Measurements from ENCODE around the gene ZSWIM1. TPM values are rescaled to one million over a fixed set of nuclear protein-coding genes. Genes with fewer than 3 reads are reported as not detected.

ZSWIM1 gene
- total and polyA plus RNA-seq, 10 of the 15 experiments (the other 5 are each of a cell fraction or from before 2014, with no cell fraction given): 2.4 to 16.0 (median 9.8) TPM

DNA sequence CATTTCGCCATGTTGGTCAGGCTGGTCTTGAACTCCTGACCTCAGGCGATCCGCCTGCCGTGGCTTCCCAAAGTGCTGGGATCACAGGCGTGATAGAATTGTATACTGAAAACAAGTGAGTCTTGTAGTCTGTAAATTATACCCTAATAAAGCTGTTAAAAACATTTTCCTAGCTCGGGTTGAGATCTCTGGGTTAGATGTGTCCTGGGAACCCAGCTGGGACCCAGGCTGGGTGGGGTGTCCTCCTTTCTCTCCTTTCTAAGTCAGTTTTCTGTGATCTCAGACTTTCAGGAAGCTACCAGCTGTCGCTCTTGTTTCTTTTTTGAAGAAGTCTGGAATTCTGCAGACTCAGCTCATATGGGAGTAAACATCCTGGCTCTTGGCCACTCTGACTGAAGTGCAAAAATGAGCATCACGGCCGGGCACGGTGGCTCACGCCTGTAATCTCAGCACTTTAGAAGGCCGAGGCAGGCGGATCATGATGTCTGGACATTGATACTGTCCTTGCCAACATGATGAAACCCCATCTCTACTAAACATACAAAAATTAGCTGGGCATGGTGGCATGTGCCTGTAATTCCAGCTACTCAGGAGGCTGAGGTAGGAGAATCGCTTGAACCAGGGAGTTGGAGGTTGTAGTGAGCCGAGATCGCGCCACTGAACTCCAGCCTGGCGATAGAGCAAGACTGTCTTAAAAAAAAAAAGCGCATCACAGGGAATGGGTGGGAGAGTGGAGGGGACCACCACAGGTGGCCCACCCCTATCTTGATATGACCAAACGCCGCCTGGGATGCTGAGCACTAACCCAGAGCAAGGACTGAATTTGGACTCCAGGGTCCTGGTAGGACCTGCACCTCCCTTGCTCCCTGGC, 43.6 kb downstream of the ZSWIM1 start:
- WGBS (ENCODE audit: insufficient coverage, insufficient replicate concordance, low lambda C conversion rate, missing lambda C conversion rate): 68% methylated on average over 21 of the region's 21 CpGs
- ChIA-PET POLR2A (interaction anchor here (0.6 kb wide), 1 partner anchor 209 kb away, joined by 3 read pairs; no protein-coding TSS in a partner anchor), RAD21 (ENCODE audit: unreplicated experiment) (no interaction called here), CTCF (interaction anchor here (1.0 to 2.0 kb wide), 4 partner anchors 9 to 125 kb away, joined by 4 to 10 read pairs (median 6); partner anchors contain the start of genes CTSA and NEURL2), SMC1A (ENCODE audit: uncharacterized antibody, unreplicated experiment) (interaction anchor here (0.6 to 0.9 kb wide), 2 partner anchors 10 to 36 kb away, joined by 4 to 7 read pairs; no protein-coding TSS in a partner anchor)
- Histone ChIP-seq H4K20me1 (ENCODE audit: control insufficient read depth, insufficient read depth) (no peaks in the 10 kb centered on the region), H3K9ac (ENCODE audit: control insufficient read depth, insufficient read depth, low read length) (no peak overlapping the region), H3K9me3 (replicated peaks; ENCODE audit: control insufficient read depth, insufficient read depth, low read length) (no peaks in the 10 kb centered on the region), H3K4me1 (ENCODE audit: control insufficient read depth, insufficient read depth, low read length) (no peaks in the 10 kb centered on the region), H2AFZ (ENCODE audit: control insufficient read depth, low read depth, low read length) (no peak overlapping the region), H3K79me2 (ENCODE audit: control insufficient read depth, insufficient read depth, low read length) (no peaks in the 10 kb centered on the region), H3K27ac (ENCODE audit: control insufficient read depth, insufficient read depth) (no peak overlapping the region), H3K27me3 (replicated peaks in 1 of 2; ENCODE audit: control insufficient read depth in 2 of 2, insufficient read depth in 2 of 2, low read length in 1 of 2) (no peaks in the 10 kb centered on the region), H3K36me3 (ENCODE audit: control insufficient read depth in 2 of 2, insufficient read depth in 2 of 2, low read length in 1 of 2) (no peaks in the 10 kb centered on the region), H3K4me3 (no peak overlapping the region), H3K4me2 (ENCODE audit: control insufficient read depth, insufficient read depth) (no peak overlapping the region)
- no TSS peak for BruUV-seq (replicated peaks)
- ATAC-seq (no peak), FAIRE-seq (no peak), DNase-seq (ENCODE audit: low read depth, low spot score) (no peak)
- intact Hi-C loops (cut with micrococcal nuclease; ENCODE audit: unreplicated experiment): no loop called here
- TF ChIP-seq MXI1 (IDR thresholded peaks at IDR 0.05; ENCODE audit: low read depth, low read length): no peak
- TF ChIP-seq ZSCAN29 (IDR thresholded peaks at IDR 0.05): no peak
- TF ChIP-seq STAT3 (IDR thresholded peaks at IDR 0.05; ENCODE audit: low read depth, low read length): no peak
- no peak for TF ChIP-seq SMARCA5 (IDR thresholded peaks at IDR 0.05)
- in situ Hi-C loops (cut with MboI): no loop called here

DNA sequence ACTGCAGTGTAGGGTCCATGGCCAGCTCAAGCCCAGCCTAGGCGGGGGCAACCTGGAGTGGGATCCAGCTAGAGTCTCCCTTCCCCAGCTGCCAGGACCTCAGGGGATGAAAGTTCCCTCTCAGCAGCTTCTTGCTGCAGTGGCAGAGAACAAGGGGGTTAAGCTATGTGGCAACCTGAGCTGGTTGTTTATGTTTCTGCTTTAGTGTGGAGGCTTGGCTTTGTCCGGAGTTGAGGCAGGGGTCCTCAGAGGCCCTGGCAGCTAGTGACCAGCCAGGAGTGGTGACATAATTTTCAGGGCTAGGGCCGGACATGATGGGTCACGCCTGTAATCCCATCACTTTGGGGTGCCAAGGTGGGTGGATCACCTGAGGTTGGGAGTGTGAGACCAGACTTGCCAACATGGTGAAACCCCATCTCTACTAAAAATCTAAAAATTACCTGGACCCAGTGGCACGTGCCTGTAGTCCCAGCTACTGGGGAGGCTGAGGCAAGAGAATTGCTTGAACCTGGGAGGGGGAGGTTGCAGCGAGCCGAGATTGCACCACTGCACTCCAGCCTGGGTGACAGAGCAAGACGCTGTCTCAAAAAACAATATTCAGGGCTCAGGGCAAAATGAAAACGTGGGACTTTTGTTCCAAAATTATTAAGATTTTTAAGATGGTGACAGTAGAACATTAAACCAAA, 44.9 kb downstream of the ZSWIM1 start:
- no peak overlapping the region for H3K27ac ChIP-seq (ENCODE audit: control insufficient read depth, insufficient read depth)
- no peaks in the 10 kb centered on the region for H3K4me1 ChIP-seq (ENCODE audit: control insufficient read depth, insufficient read depth, low read length)
- H3K4me2 ChIP-seq (ENCODE audit: control insufficient read depth, insufficient read depth): no peak overlapping the region
- ATAC-seq (no peak), DNase-seq (ENCODE audit: low read depth, low spot score) (no peak), FAIRE-seq (no peak)
- CTCF ChIA-PET: interaction anchor here (0.8 to 1.9 kb wide), 2 partner anchors 9 to 127 kb away, joined by 3 to 6 read pairs; no protein-coding TSS in a partner anchor
- no TSS peak for BruUV-seq (replicated peaks)
- SMC1A ChIA-PET (ENCODE audit: uncharacterized antibody, unreplicated experiment): no interaction called here
- TF ChIP-seq BMI1 (IDR thresholded peaks at IDR 0.05; ENCODE audit: borderline replicate concordance) (no peak), HDGF (IDR thresholded peaks at IDR 0.05) (no peak), SMAD1 (IDR thresholded peaks at IDR 0.05; ENCODE audit: low read depth, partially characterized antibody) (no peak), HDAC2 (IDR thresholded peaks at IDR 0.05) (no peak), NFIC (IDR thresholded peaks at IDR 0.05; ENCODE audit: low read depth, low read length) (no peak), RB1 (IDR thresholded peaks at IDR 0.05; ENCODE audit: borderline replicate concordance) (no peak), RFX5 (IDR thresholded peaks at IDR 0.05; ENCODE audit: low read depth, low read length) (no peak), JUND (IDR thresholded peaks at IDR 0.05; ENCODE audit: low read depth, low read length) (no peak)
- H3K36me3 ChIP-seq (ENCODE audit: control insufficient read depth in 2 of 2, insufficient read depth in 2 of 2, low read length in 1 of 2): no peaks in the 10 kb centered on the region
- H2AFZ ChIP-seq (ENCODE audit: control insufficient read depth, low read depth, low read length): no peak overlapping the region
- no peaks in the 10 kb centered on the region for H3K9me3 ChIP-seq (replicated peaks; ENCODE audit: control insufficient read depth, insufficient read depth, low read length)
- POLR2A ChIA-PET: interaction anchor here (0.6 kb wide), 1 partner anchor 9 kb away, joined by 4 read pairs; no protein-coding TSS in a partner anchor
- no peaks in the 10 kb centered on the region for H3K27me3 ChIP-seq (replicated peaks in 1 of 2; ENCODE audit: control insufficient read depth in 2 of 2, insufficient read depth in 2 of 2, low read length in 1 of 2)
- in situ Hi-C loops (cut with MboI): no loop called here
- H4K20me1 ChIP-seq (ENCODE audit: control insufficient read depth, insufficient read depth): no peaks in the 10 kb centered on the region
- H3K9ac ChIP-seq (ENCODE audit: control insufficient read depth, insufficient read depth, low read length): no peak overlapping the region
- intact Hi-C loops (cut with micrococcal nuclease; ENCODE audit: unreplicated experiment): no loop called here
- no peaks in the 10 kb centered on the region for H3K79me2 ChIP-seq (ENCODE audit: control insufficient read depth, insufficient read depth, low read length)
- H3K4me3 ChIP-seq: no peak overlapping the region
- WGBS (ENCODE audit: insufficient coverage, insufficient replicate concordance, low lambda C conversion rate, missing lambda C conversion rate): 22% methylated on average over 9 of the region's 9 CpGs
- RAD21 ChIA-PET (ENCODE audit: unreplicated experiment): interaction anchor here (1.1 kb wide), 1 partner anchor 127 kb away, joined by 3 read pairs; no protein-coding TSS in a partner anchor

Measured in GM12878 (cell line).